ENCODE results near the gene ZNF362.
"Not testable (repeated sequence)": the region's sequence is repeated elsewhere in the genome, so short reads cannot be mapped to it uniquely, and the experiment has no call there.

The ZNF362 gene

GRCh38 chr1:33284049-33284448, 27.8 kb downstream of the ZNF362 start:
- FAIRE-seq (no peak), DNase-seq (ENCODE audit: low spot score) (no peak)

- DNase-seq (ENCODE audit: low spot score) (no peak), FAIRE-seq (no peak)
Measured at GRCh38 chr1:33286451-33287185, 30.3 kb downstream of the ZNF362 start.

GRCh38 chr1:33287317-33287716, 31.0 kb downstream of the ZNF362 start:
- no peak for FAIRE-seq
- DNase-seq (ENCODE audit: low spot score) = no peak

GRCh38 chr1:33288976-33289857, 32.9 kb downstream of the ZNF362 start:
- DNase-seq (ENCODE audit: low spot score) (no peak), FAIRE-seq (no peak)

- DNase-seq (ENCODE audit: low spot score) (no peak), FAIRE-seq (no peak)
Measured at GRCh38 chr1:33289858-33290154, 33.5 kb downstream of the ZNF362 start.

GRCh38 chr1:33290615-33291014, 34.3 kb downstream of the ZNF362 start:
- not testable (repeated sequence) for FAIRE-seq; DNase-seq (ENCODE audit: low spot score)

GRCh38 chr1:33292726-33293340, 36.5 kb downstream of the ZNF362 start:
- FAIRE-seq (no peak), DNase-seq (ENCODE audit: low spot score) (no peak)

GRCh38 chr1:33294071-33295010, 38.0 kb downstream of the ZNF362 start:
- FAIRE-seq = no peak
- no peak for DNase-seq (ENCODE audit: low spot score)

GRCh38 chr1:33295023-33295422, 38.7 kb downstream of the ZNF362 start:
- no peak for FAIRE-seq
- DNase-seq (ENCODE audit: low spot score) = no peak

- FAIRE-seq = peak; percentile 62
Measured at GRCh38 chr1:33295450-33296081, 39.3 kb downstream of the ZNF362 start.

GRCh38 chr1:33296082-33296458, 39.8 kb downstream of the ZNF362 start:
- FAIRE-seq = no peak
- no peak for DNase-seq (ENCODE audit: low spot score)

More at GRCh38 chr1:33295450-33296081, 39.3 kb downstream of the ZNF362 start:
- peak; percentile 88 for DNase-seq (ENCODE audit: low spot score)

GRCh38 chr1:33296824-33297223, 40.5 kb downstream of the ZNF362 start:
- DNase-seq (ENCODE audit: low spot score) (no peak), FAIRE-seq (no peak)

GRCh38 chr1:33297911-33298622, 41.8 kb downstream of the ZNF362 start:
- no peak for FAIRE-seq
- no peak for DNase-seq (ENCODE audit: low spot score)

- DNase-seq (ENCODE audit: low spot score) = peak; percentile 42
- no peak for FAIRE-seq
Measured at GRCh38 chr1:33298623-33299277, 42.5 kb downstream of the ZNF362 start.

- DNase-seq (ENCODE audit: low spot score) = no peak
- no peak for FAIRE-seq
Measured at GRCh38 chr1:33299461-33300155, 43.3 kb downstream of the ZNF362 start.

GRCh38 chr1:33300673-33301072, 44.4 kb downstream of the ZNF362 start:
- FAIRE-seq (no peak), DNase-seq (ENCODE audit: low spot score) (no peak)

GRCh38 chr1:33301273-33301984, 45.1 kb downstream of the ZNF362 start:
- no peak for FAIRE-seq

GRCh38 chr1:33302325-33302724, 46.0 kb downstream of the ZNF362 start:
- FAIRE-seq (no peak), DNase-seq (ENCODE audit: low spot score) (no peak)

More at GRCh38 chr1:33301273-33301984, 45.1 kb downstream of the ZNF362 start:
- DNase-seq (ENCODE audit: low spot score) = no peak

Data from urothelium cell line (cell line).